ENCODE data around the gene SRMS. TPM values are rescaled to one million over a fixed set of nuclear protein-coding genes. Genes with fewer than 3 reads are reported as not detected.

Gene SRMS
- total RNA-seq, 1 donor from 2014 or later, result not detected

GRCh38 chr20:63538204-63539091 lies 9.1 kb downstream of the SRMS start:
- Mint-ChIP-seq H3K27ac (no peak overlapping the region), H3K4me1 (peaks cover 6% of the 10 kb centered on the region), H3K36me3 (no peaks in the 10 kb centered on the region), H3K27me3 (ENCODE audit: insufficient read depth, low read depth) (peaks cover under 1% of the 10 kb centered on the region), H3K9me3 (no peaks in the 10 kb centered on the region), H3K4me3 (no peak overlapping the region)
- peak overlapping the region; percentile 71 for H3K4me2 ChIP-seq
- H4K20me1 ChIP-seq (ENCODE audit: low read depth), result no peaks in the 10 kb centered on the region
- H3K27me3 ChIP-seq, result no peaks in the 10 kb centered on the region
- no peak overlapping the region for H2AFZ ChIP-seq (replicated peaks)
- TF ChIP-seq EZH2 (IDR thresholded peaks at IDR 0.05), result no peak
- TF ChIP-seq CTCF (IDR thresholded peaks at IDR 0.05), result peak; percentile 33
- TF ChIP-seq EZH2phosphoT487 (IDR thresholded peaks at IDR 0.05), result no peak
- no peaks in the 10 kb centered on the region for H3K9me3 ChIP-seq (ENCODE audit: low read depth)
- H3F3A ChIP-seq (ENCODE audit: low read depth), result peaks cover 3% of the 10 kb centered on the region
- no peaks in the 10 kb centered on the region for H3K36me3 ChIP-seq
- H3K27ac ChIP-seq, result no peak overlapping the region
- no peak overlapping the region for H3K9ac ChIP-seq
- H3K79me2 ChIP-seq (ENCODE audit: low read depth), result no peaks in the 10 kb centered on the region
- H3K4me3 ChIP-seq, result peak overlapping the region; percentile 42
- no peak for DNase-seq (ENCODE audit: low spot score)
- no peaks in the 10 kb centered on the region for H3K4me1 ChIP-seq

- Histone ChIP-seq H3K79me2 (ENCODE audit: low read depth) (no peaks in the 10 kb centered on the region), H3K9ac (no peak overlapping the region), H3K4me2 (peak overlapping the region; percentile 71), H2AFZ (replicated peaks) (peak overlapping the region; percentile 70), H4K20me1 (ENCODE audit: low read depth) (no peaks in the 10 kb centered on the region), H3K36me3 (no peaks in the 10 kb centered on the region), H3F3A (ENCODE audit: low read depth) (peaks cover 3% of the 10 kb centered on the region), H3K4me3 (peak overlapping the region; percentile 42), H3K27me3 (no peaks in the 10 kb centered on the region), H3K4me1 (no peaks in the 10 kb centered on the region), H3K27ac (no peak overlapping the region), H3K9me3 (ENCODE audit: low read depth) (no peaks in the 10 kb centered on the region)
- no peaks in the 10 kb centered on the region for H3K9me3 Mint-ChIP-seq
- no peaks in the 10 kb centered on the region for H3K36me3 Mint-ChIP-seq
- peaks cover 6% of the 10 kb centered on the region for H3K4me1 Mint-ChIP-seq
- H3K4me3 Mint-ChIP-seq, result no peak overlapping the region
- H3K27me3 Mint-ChIP-seq (ENCODE audit: insufficient read depth, low read depth), result no peaks in the 10 kb centered on the region
- TF ChIP-seq CTCF (IDR thresholded peaks at IDR 0.05), result peak; percentile 72
- TF ChIP-seq EZH2 (IDR thresholded peaks at IDR 0.05), result no peak
- DNase-seq (ENCODE audit: low spot score), result peak; percentile 95
- no peak overlapping the region for H3K27ac Mint-ChIP-seq
Observed at GRCh38 chr20:63537525-63538203, 9.9 kb downstream of the SRMS start.

- Histone ChIP-seq H3K4me1 (no peaks in the 10 kb centered on the region), H3K9me3 (ENCODE audit: low read depth) (no peaks in the 10 kb centered on the region), H3K9ac (no peak within 1 kb of the TSS), H3K36me3 (no peaks in the 10 kb centered on the region), H3K4me3 (peak within 1 kb of the TSS; percentile 42), H3K79me2 (ENCODE audit: low read depth) (no peaks in the 10 kb centered on the region), H2AFZ (replicated peaks) (peak within 1 kb of the TSS; percentile 70), H4K20me1 (ENCODE audit: low read depth) (no peaks in the 10 kb centered on the region), H3K27me3 (no peaks in the 10 kb centered on the region), H3K4me2 (peak within 1 kb of the TSS; percentile 71), H3K27ac (no peak within 1 kb of the TSS), H3F3A (ENCODE audit: low read depth) (peaks cover 3% of the 10 kb centered on the region)
- no peaks in the 10 kb centered on the region for H3K9me3 Mint-ChIP-seq
- peaks cover 7% of the 10 kb centered on the region for H3K4me1 Mint-ChIP-seq
- no peak for DNase-seq (ENCODE audit: low spot score)
- TF ChIP-seq EZH2phosphoT487 (IDR thresholded peaks at IDR 0.05) (no peak), EZH2 (IDR thresholded peaks at IDR 0.05) (no peak)
- no peak within 1 kb of the TSS for H3K27ac Mint-ChIP-seq
- no peak within 1 kb of the TSS for H3K4me3 Mint-ChIP-seq
- no peaks in the 10 kb centered on the region for H3K36me3 Mint-ChIP-seq
- H3K27me3 Mint-ChIP-seq (ENCODE audit: insufficient read depth, low read depth), result peaks cover 1% of the 10 kb centered on the region
Observed at GRCh38 chr20:63536997-63537524, 10.5 kb downstream of the SRMS start, which contains the start of gene PTK6. Gene PTK6 (minus strand): TSS chr20:63537376. CDS start chr20:63537314, 62 bp downstream.

All from neural progenitor cell (in vitro differentiated cells).